ENCODE measurements around the gene NARF.
"Not testable (repeated sequence)": the region's sequence is repeated elsewhere in the genome, so short reads cannot be mapped to it uniquely, and the experiment has no call there.

The NARF gene

GRCh38 chr17:82531431-82531881 is 72.9 kb downstream of the NARF start:
- peak; percentile 51 for DNase-seq (ENCODE audit: low read depth)
- Histone ChIP-seq H3K4me3 (ENCODE audit: low read length) (no peak overlapping the region), H3K4me1 (ENCODE audit: control insufficient read depth, insufficient read depth, low read length) (peaks cover 48% of the 10 kb centered on the region), H3K27me3 (replicated peaks; ENCODE audit: control insufficient read depth, insufficient read depth, low read length) (no peaks in the 10 kb centered on the region), H3K36me3 (ENCODE audit: control insufficient read depth, insufficient read depth, low read length, severe bottlenecking) (no peaks in the 10 kb centered on the region), H3K9ac (ENCODE audit: low read length) (no peak overlapping the region), H3K9me3 (ENCODE audit: control insufficient read depth, low read length) (no peaks in the 10 kb centered on the region)

- H3K9ac ChIP-seq (ENCODE audit: low read length) = no peak overlapping the region
- H3K4me1 ChIP-seq (ENCODE audit: control insufficient read depth, insufficient read depth, low read length) = peaks cover 52% of the 10 kb centered on the region
- no peaks in the 10 kb centered on the region for H3K9me3 ChIP-seq (ENCODE audit: control insufficient read depth, low read length)
- H3K36me3 ChIP-seq (ENCODE audit: control insufficient read depth, insufficient read depth, low read length, severe bottlenecking) = no peaks in the 10 kb centered on the region
- H3K27me3 ChIP-seq (replicated peaks; ENCODE audit: control insufficient read depth, insufficient read depth, low read length) = no peaks in the 10 kb centered on the region
- no peak overlapping the region for H3K4me3 ChIP-seq (ENCODE audit: low read length)
- DNase-seq (ENCODE audit: low read depth) = no peak
Measured at GRCh38 chr17:82534401-82534812, 75.9 kb downstream of the NARF start.

GRCh38 chr17:82536512-82537201 is 78.1 kb downstream of the NARF start:
- Histone ChIP-seq H3K4me1 (ENCODE audit: control insufficient read depth, insufficient read depth, low read length) (peaks cover 34% of the 10 kb centered on the region), H3K4me3 (ENCODE audit: low read length) (peak overlapping the region; percentile 67), H3K27me3 (replicated peaks; ENCODE audit: control insufficient read depth, insufficient read depth, low read length) (no peaks in the 10 kb centered on the region), H3K36me3 (ENCODE audit: control insufficient read depth, insufficient read depth, low read length, severe bottlenecking) (no peaks in the 10 kb centered on the region), H3K9me3 (ENCODE audit: control insufficient read depth, low read length) (no peaks in the 10 kb centered on the region), H3K9ac (ENCODE audit: low read length) (peak overlapping the region; percentile 75)
- peak; percentile 61 for DNase-seq (ENCODE audit: low read depth)

GRCh38 chr17:82537228-82537627 is 78.7 kb downstream of the NARF start:
- peaks cover 34% of the 10 kb centered on the region for H3K4me1 ChIP-seq (ENCODE audit: control insufficient read depth, insufficient read depth, low read length)

GRCh38 chr17:82539076-82539475 is 80.5 kb downstream of the NARF start:
- not testable (repeated sequence) for H3K36me3 ChIP-seq (ENCODE audit: control insufficient read depth, insufficient read depth, low read length, severe bottlenecking); H3K4me3 ChIP-seq (ENCODE audit: low read length); DNase-seq (ENCODE audit: low read depth); H3K9me3 ChIP-seq (ENCODE audit: control insufficient read depth, low read length); H3K9ac ChIP-seq (ENCODE audit: low read length); H3K27me3 ChIP-seq (replicated peaks; ENCODE audit: control insufficient read depth, insufficient read depth, low read length)
- H3K4me1 ChIP-seq (ENCODE audit: control insufficient read depth, insufficient read depth, low read length) = peaks cover 34% of the 10 kb centered on the region

More at GRCh38 chr17:82537228-82537627, 78.7 kb downstream of the NARF start:
- Histone ChIP-seq H3K4me3 (ENCODE audit: low read length) (peak overlapping the region; percentile 67), H3K9ac (ENCODE audit: low read length) (peak overlapping the region; percentile 75)
- not testable (repeated sequence) for H3K9me3 ChIP-seq (ENCODE audit: control insufficient read depth, low read length); DNase-seq (ENCODE audit: low read depth); H3K27me3 ChIP-seq (replicated peaks; ENCODE audit: control insufficient read depth, insufficient read depth, low read length); H3K36me3 ChIP-seq (ENCODE audit: control insufficient read depth, insufficient read depth, low read length, severe bottlenecking)

Data from adipocyte (in vitro differentiated cells).